ENCODE data around the gene NUAK2.
"Not testable (repeated sequence)": the region's sequence is repeated elsewhere in the genome, so short reads cannot be mapped to it uniquely, and the experiment has no call there.

Gene NUAK2

DNA sequence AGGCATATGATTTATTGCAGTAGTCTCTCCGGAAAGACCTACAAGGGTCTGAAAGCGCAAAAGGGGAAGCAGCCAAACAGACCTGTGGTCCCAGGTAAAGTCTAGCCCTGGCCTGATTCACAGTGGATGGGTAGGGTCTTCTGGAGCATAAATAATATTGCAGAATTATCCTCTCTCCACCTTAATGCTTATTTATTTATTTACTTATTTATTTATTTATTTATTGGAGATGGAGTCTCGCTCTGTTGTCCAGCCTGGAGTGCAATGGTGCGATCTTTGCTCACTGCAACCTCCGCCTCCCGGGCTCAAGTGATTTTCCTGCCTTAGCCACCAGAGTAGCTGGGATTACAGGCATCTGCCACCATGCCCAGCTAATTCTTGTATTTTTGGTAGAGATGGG, 46.9 kb upstream of the NUAK2 start:
- H3K36me3 ChIP-seq (ENCODE audit: insufficient read depth, low read length), result no peaks in the 10 kb centered on the region
- H3K9me2 ChIP-seq (ENCODE audit: low read depth, low read length), result no peaks in the 10 kb centered on the region
- 0 out of 2 replicates have a peak, but pooled peaks cover 3% of the 10 kb centered on the region for H3K27me3 ChIP-seq (ENCODE audit: insufficient read depth, low read length)
- H3F3A ChIP-seq (ENCODE audit: insufficient read depth, low read length), result no peaks in the 10 kb centered on the region
- no peak overlapping the region for H3K9ac ChIP-seq (ENCODE audit: low read length)
- H4K20me1 ChIP-seq (ENCODE audit: insufficient read depth, low read length), result no peaks in the 10 kb centered on the region
- H3K4me2 ChIP-seq (ENCODE audit: low read length), result no peak overlapping the region
- no peak overlapping the region for H2AFZ ChIP-seq (ENCODE audit: low read length)
- H3K79me2 ChIP-seq (ENCODE audit: insufficient read depth, low read length), result no peaks in the 10 kb centered on the region
- no peak overlapping the region for H3K27ac ChIP-seq (ENCODE audit: low read depth, low read length, poor library complexity, severe bottlenecking)
- no peaks in the 10 kb centered on the region for H3K9me3 ChIP-seq (ENCODE audit: low read length)
- no peak overlapping the region for H3K4me3 ChIP-seq (ENCODE audit: low read depth, low read length, poor library complexity, severe bottlenecking)
- H3K4me1 ChIP-seq (ENCODE audit: insufficient read depth, low read length, severe bottlenecking), result no peaks in the 10 kb centered on the region
- TF ChIP-seq, protein P1, sequence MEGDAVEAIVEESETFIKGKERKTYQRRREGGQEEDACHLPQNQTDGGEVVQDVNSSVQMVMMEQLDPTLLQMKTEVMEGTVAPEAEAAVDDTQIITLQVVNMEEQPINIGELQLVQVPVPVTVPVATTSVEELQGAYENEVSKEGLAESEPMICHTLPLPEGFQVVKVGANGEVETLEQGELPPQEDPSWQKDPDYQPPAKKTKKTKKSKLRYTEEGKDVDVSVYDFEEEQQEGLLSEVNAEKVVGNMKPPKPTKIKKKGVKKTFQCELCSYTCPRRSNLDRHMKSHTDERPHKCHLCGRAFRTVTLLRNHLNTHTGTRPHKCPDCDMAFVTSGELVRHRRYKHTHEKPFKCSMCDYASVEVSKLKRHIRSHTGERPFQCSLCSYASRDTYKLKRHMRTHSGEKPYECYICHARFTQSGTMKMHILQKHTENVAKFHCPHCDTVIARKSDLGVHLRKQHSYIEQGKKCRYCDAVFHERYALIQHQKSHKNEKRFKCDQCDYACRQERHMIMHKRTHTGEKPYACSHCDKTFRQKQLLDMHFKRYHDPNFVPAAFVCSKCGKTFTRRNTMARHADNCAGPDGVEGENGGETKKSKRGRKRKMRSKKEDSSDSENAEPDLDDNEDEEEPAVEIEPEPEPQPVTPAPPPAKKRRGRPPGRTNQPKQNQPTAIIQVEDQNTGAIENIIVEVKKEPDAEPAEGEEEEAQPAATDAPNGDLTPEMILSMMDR (IDR thresholded peaks at IDR 0.05; ENCODE audit: low read length), result no peak
- no peak for TF ChIP-seq EZH2 (IDR thresholded peaks at IDR 0.05; ENCODE audit: borderline replicate concordance, low read length)

DNA sequence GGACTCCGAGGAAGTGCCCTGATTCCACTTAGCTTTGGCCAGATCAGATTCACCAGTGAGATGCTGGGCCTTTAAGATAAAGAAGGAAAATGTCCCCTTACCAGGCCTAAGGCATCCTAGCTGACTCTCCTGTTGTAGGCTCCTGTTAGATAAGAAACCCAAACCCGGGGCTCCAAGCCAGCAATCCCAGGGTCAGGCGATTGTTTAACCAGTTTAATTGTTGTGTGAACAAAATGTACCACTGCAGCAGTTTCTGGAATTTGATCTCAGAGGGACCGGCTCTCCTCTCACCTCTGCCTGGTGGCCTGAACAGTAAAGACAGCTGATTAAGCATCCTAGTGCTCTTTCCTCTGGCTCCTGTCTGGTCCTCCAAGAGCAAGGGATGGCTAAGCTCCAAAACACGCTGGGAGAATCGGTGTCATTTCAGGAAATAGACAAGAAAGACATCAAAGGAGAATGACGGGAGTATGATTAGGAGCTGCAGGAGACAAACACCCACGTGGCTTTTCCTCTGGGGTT, 44.5 kb upstream of the NUAK2 start:
- TF ChIP-seq, protein P1 (IDR thresholded peaks at IDR 0.05; ENCODE audit: low read length), result no peak
- Histone ChIP-seq H3K36me3 (ENCODE audit: insufficient read depth, low read length) (no peaks in the 10 kb centered on the region), H3K27ac (ENCODE audit: low read depth, low read length, poor library complexity, severe bottlenecking) (no peak overlapping the region), H4K20me1 (ENCODE audit: insufficient read depth, low read length) (no peaks in the 10 kb centered on the region), H3K9me3 (ENCODE audit: low read length) (no peaks in the 10 kb centered on the region), H3K4me2 (ENCODE audit: low read length) (no peak overlapping the region), H2AFZ (ENCODE audit: low read length) (no peak overlapping the region), H3K9ac (ENCODE audit: low read length) (no peak overlapping the region), H3F3A (ENCODE audit: insufficient read depth, low read length) (no peaks in the 10 kb centered on the region), H3K79me2 (ENCODE audit: insufficient read depth, low read length) (no peaks in the 10 kb centered on the region), H3K4me1 (ENCODE audit: insufficient read depth, low read length, severe bottlenecking) (no peaks in the 10 kb centered on the region), H3K27me3 (ENCODE audit: insufficient read depth, low read length) (0 out of 2 replicates have a peak, but pooled peaks cover 2% of the 10 kb centered on the region), H3K9me2 (ENCODE audit: low read depth, low read length) (no peaks in the 10 kb centered on the region), H3K4me3 (ENCODE audit: low read depth, low read length, poor library complexity, severe bottlenecking) (no peak overlapping the region)

DNA sequence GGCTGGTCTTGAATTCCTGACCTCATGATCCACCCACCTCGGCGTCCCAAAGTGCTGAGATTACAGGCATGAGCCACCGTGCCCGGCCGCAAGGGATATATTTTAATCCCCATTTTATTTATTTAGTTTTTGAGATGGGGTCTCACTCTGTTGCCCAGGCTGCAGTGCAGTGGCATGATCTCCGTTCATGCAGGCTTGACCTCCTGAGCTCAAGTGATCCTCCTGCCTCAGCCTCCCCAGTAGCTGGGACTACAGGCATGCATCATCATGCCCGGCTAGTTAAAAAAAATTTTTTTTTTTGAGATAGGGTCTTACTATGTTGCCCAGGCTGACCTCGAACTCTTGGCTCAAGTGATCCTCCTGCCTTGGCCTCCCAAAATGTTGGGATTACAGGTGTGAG, 43.5 kb upstream of the NUAK2 start:
- H3K36me3 ChIP-seq (ENCODE audit: insufficient read depth, low read length); H3K27ac ChIP-seq (ENCODE audit: low read depth, low read length, poor library complexity, severe bottlenecking); H3K27me3 ChIP-seq (ENCODE audit: insufficient read depth, low read length); H3F3A ChIP-seq (ENCODE audit: insufficient read depth, low read length); H2AFZ ChIP-seq (ENCODE audit: low read length); H3K4me1 ChIP-seq (ENCODE audit: insufficient read depth, low read length, severe bottlenecking); H3K9me3 ChIP-seq (ENCODE audit: low read length); H3K79me2 ChIP-seq (ENCODE audit: insufficient read depth, low read length); H3K4me3 ChIP-seq (ENCODE audit: low read depth, low read length, poor library complexity, severe bottlenecking); H3K4me2 ChIP-seq (ENCODE audit: low read length); H4K20me1 ChIP-seq (ENCODE audit: insufficient read depth, low read length); H3K9ac ChIP-seq (ENCODE audit: low read length); H3K9me2 ChIP-seq (ENCODE audit: low read depth, low read length): not testable (repeated sequence)

DNA sequence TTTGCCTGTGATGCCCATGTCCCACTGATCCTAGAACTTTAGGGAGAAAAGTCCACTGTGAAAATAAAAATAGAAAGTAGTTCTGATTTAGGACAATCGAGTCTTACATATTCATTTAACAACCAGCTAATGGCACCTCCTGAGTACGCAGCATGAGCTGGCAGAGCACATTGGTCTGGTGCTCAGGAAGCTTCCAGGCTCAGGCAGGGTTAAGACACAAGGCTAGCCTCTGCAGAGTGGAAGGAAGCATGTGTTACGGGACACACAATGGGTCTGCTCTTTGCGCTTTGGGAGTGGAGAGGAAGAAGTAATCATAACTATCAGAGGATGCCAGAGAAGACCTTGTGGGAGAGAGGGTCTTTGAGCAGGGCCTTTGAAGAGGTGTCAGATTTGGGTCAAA, 39.3 kb upstream of the NUAK2 start:
- no peaks in the 10 kb centered on the region for H3K4me1 ChIP-seq (ENCODE audit: insufficient read depth, low read length, severe bottlenecking)
- H3F3A ChIP-seq (ENCODE audit: insufficient read depth, low read length), result no peaks in the 10 kb centered on the region
- H3K79me2 ChIP-seq (ENCODE audit: insufficient read depth, low read length), result no peaks in the 10 kb centered on the region
- no peaks in the 10 kb centered on the region for H3K9me3 ChIP-seq (ENCODE audit: low read length)
- no peak overlapping the region for H2AFZ ChIP-seq (ENCODE audit: low read length)
- no peak overlapping the region for H3K9ac ChIP-seq (ENCODE audit: low read length)
- H3K4me3 ChIP-seq (ENCODE audit: low read depth, low read length, poor library complexity, severe bottlenecking), result no peak overlapping the region
- no peaks in the 10 kb centered on the region; the same call in 1 of the 2 replicates for H3K27me3 ChIP-seq (ENCODE audit: insufficient read depth, low read length)
- no peak for TF ChIP-seq EZH2 (IDR thresholded peaks at IDR 0.05; ENCODE audit: borderline replicate concordance, low read length)
- TF ChIP-seq, protein P1 (IDR thresholded peaks at IDR 0.05; ENCODE audit: low read length), result no peak
- H3K36me3 ChIP-seq (ENCODE audit: insufficient read depth, low read length), result no peaks in the 10 kb centered on the region
- H3K9me2 ChIP-seq (ENCODE audit: low read depth, low read length), result no peaks in the 10 kb centered on the region
- no peak overlapping the region for H3K4me2 ChIP-seq (ENCODE audit: low read length)
- H3K27ac ChIP-seq (ENCODE audit: low read depth, low read length, poor library complexity, severe bottlenecking), result no peak overlapping the region
- H4K20me1 ChIP-seq (ENCODE audit: insufficient read depth, low read length), result no peaks in the 10 kb centered on the region

Measured in OCI-LY1 (cell line).